Upper lobe of left lung (tissue), 4 donors: ENCODE results near the gene RBM8A.

Source experiments
- CTCF ChIP-seq, 6 experiments: fragments of 450-650 bp in 4 of 6; fragments of 200-600 bp in 2 of 6; sonication (generic) in 2 of 6; IDR thresholded peaks; one replicate each; pipeline ENCODE4 v1.5.1; 2016 to 2019; ENCODE audit warnings: antibody characterized with exemption in 6 of 6
- EP300 ChIP-seq, 4 donors: sonication (generic); formaldehyde crosslinking; IDR thresholded peaks; one replicate each; pipeline ENCODE4 v1.5.1; 2017; ENCODE audit warnings: antibody characterized with exemption in 4 of 4, control low read depth in 2 of 4
- POLR2A ChIP-seq, 4 donors: fragments of 450-650 bp; IDR thresholded peaks; one replicate each; pipeline ENCODE4 v1.5.1; 2016 to 2017; ENCODE audit warnings: antibody characterized with exemption in 4 of 4, mild to moderate bottlenecking in 2 of 4

GRCh38 chr1:145918992-145919939 lies 8.0 kb downstream of the RBM8A start:
- no peak for TF ChIP-seq CTCF (IDR thresholded peaks at IDR 0.05)
- TF ChIP-seq POLR2A (IDR thresholded peaks at IDR 0.05), result peak in 2 of 4 donors; percentile 3 to 21
- no peak for TF ChIP-seq EP300 (IDR thresholded peaks at IDR 0.05)
